ENCODE data around the gene GTPBP4. TPM values are rescaled to one million over a fixed set of nuclear protein-coding genes. Genes with fewer than 3 reads are reported as not detected.

Gene GTPBP4
- total RNA-seq, 2 experiments from 2014 or later = 119 to 128 TPM

- POLR2A ChIA-PET = no interaction called here
- no peaks in the 10 kb centered on the region for H3K9me3 Mint-ChIP-seq
- H3K27me3 Mint-ChIP-seq = no peaks in the 10 kb centered on the region
- no peak for TF ChIP-seq CTCF (IDR thresholded peaks at IDR 0.05)
- peaks cover 24% of the 10 kb centered on the region for H3K4me1 Mint-ChIP-seq (ENCODE audit: low read depth)
- intact Hi-C loops (cut with micrococcal nuclease) = no loop called here
- ATAC-seq (no peak), DNase-seq (no peak)
- H3K36me3 Mint-ChIP-seq (ENCODE audit: low read depth) = no peaks in the 10 kb centered on the region
- no peak overlapping the region for H3K27ac Mint-ChIP-seq
- H3K4me3 Mint-ChIP-seq = no peak overlapping the region
- CTCF ChIA-PET = no interaction called here
Observed at GRCh38 chr10:945778-946177, 42.5 kb upstream of the GTPBP4 start.

- Mint-ChIP-seq H3K4me3 (no peak overlapping the region), H3K27me3 (no peaks in the 10 kb centered on the region)
- POLR2A ChIA-PET = no interaction called here
Observed at GRCh38 chr10:947051-947450, 41.2 kb upstream of the GTPBP4 start.

GRCh38 chr10:947881-948280, 40.4 kb upstream of the GTPBP4 start:
- Mint-ChIP-seq H3K9me3 (no peaks in the 10 kb centered on the region), H3K27ac (no peak overlapping the region), H3K4me1 (ENCODE audit: low read depth) (peaks cover 15% of the 10 kb centered on the region), H3K27me3 (no peaks in the 10 kb centered on the region), H3K36me3 (ENCODE audit: low read depth) (no peaks in the 10 kb centered on the region), H3K4me3 (no peak overlapping the region)
- intact Hi-C loops (cut with micrococcal nuclease) = no loop called here
- ChIA-PET POLR2A (no interaction called here), CTCF (no interaction called here)
- DNase-seq (no peak), ATAC-seq (no peak)
- TF ChIP-seq CTCF (IDR thresholded peaks at IDR 0.05) = no peak

More at GRCh38 chr10:947051-947450, 41.2 kb upstream of the GTPBP4 start:
- intact Hi-C loops (cut with micrococcal nuclease) = no loop called here
- H3K4me1 Mint-ChIP-seq (ENCODE audit: low read depth) = peaks cover 21% of the 10 kb centered on the region
- no peaks in the 10 kb centered on the region for H3K36me3 Mint-ChIP-seq (ENCODE audit: low read depth)
- CTCF ChIA-PET = interaction anchor here (0.6 kb wide), 1 partner anchor 9 kb away, joined by 4 read pairs; no protein-coding TSS in a partner anchor
- no peak for TF ChIP-seq CTCF (IDR thresholded peaks at IDR 0.05)
- DNase-seq = no peak
- no peaks in the 10 kb centered on the region for H3K9me3 Mint-ChIP-seq
- ATAC-seq = no peak
- H3K27ac Mint-ChIP-seq = no peak overlapping the region

- H3K4me3 Mint-ChIP-seq = no peak overlapping the region
- H3K9me3 Mint-ChIP-seq = no peaks in the 10 kb centered on the region
- DNase-seq = no peak
- ATAC-seq = no peak
- POLR2A ChIA-PET = no interaction called here
- intact Hi-C loops (cut with micrococcal nuclease) = no loop called here
- H3K27me3 Mint-ChIP-seq = no peaks in the 10 kb centered on the region
- TF ChIP-seq CTCF (IDR thresholded peaks at IDR 0.05) = no peak
- H3K36me3 Mint-ChIP-seq (ENCODE audit: low read depth) = no peaks in the 10 kb centered on the region
- peaks cover 12% of the 10 kb centered on the region for H3K4me1 Mint-ChIP-seq (ENCODE audit: low read depth)
- H3K27ac Mint-ChIP-seq = no peak overlapping the region
- CTCF ChIA-PET = no interaction called here
Observed at GRCh38 chr10:948347-948746, 39.9 kb upstream of the GTPBP4 start.

- intact Hi-C loops (cut with micrococcal nuclease) = no loop called here
- no peak overlapping the region for H3K4me3 Mint-ChIP-seq
- ChIA-PET CTCF (interaction anchor here (1.1 kb wide), 1 partner anchor 8 kb away, joined by 3 read pairs; no protein-coding TSS in a partner anchor), POLR2A (interaction anchor here (0.8 kb wide), 1 partner anchor 55 kb away, joined by 3 read pairs; no protein-coding TSS in a partner anchor)
- DNase-seq (no peak), ATAC-seq (no peak)
- H3K9me3 Mint-ChIP-seq = no peaks in the 10 kb centered on the region
- no peaks in the 10 kb centered on the region for H3K36me3 Mint-ChIP-seq (ENCODE audit: low read depth)
- peaks cover 3% of the 10 kb centered on the region for H3K4me1 Mint-ChIP-seq (ENCODE audit: low read depth)
- H3K27me3 Mint-ChIP-seq = no peaks in the 10 kb centered on the region
- no peak overlapping the region for H3K27ac Mint-ChIP-seq
- TF ChIP-seq CTCF (IDR thresholded peaks at IDR 0.05) = no peak
Observed at GRCh38 chr10:949446-949845, 38.8 kb upstream of the GTPBP4 start.
